ENCODE measurements around the gene SCUBE1.

GRCh38 chr22:43338766-43339345 is 4.3 kb downstream of the SCUBE1 start:
- TF ChIP-seq EZH2 (IDR thresholded peaks at IDR 0.05; ENCODE audit: insufficient read depth, poor library complexity, severe bottlenecking) (no peak), EZH2phosphoT487 (IDR thresholded peaks at IDR 0.05; ENCODE audit: insufficient read depth, low read depth) (no peak)

Measured in GM23248 (cell line).